ENCODE measurements around the gene TSG101. TPM values are rescaled to one million over a fixed set of nuclear protein-coding genes. Genes with fewer than 3 reads are reported as not detected.

Gene TSG101
- total RNA-seq, 3 donors from 2014 or later (not counting 1 experiment from before 2014, with no cell fraction given), result 22.7 to 35.2 (median 23.0) TPM

DNA sequence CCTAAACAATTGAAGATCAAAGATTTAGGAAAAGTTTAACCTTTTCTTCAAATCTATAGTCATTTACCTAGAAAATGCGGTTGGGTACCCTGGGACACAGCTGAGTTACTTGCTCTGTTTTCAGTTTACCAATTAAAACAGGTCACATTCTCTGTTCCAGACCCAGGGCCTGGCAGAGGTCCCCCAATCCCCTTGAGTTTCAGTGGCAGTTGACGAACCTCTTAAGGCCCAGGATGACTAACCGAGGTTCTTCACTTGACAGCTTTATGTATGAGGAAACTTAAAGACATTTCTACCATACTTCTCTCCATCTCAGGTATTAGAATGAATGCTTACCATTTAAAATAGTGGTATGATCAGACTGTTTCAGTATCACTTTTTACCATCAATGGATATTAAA is 54.7 kb downstream of the TSG101 start:
- ATAC-seq (no peak), DNase-seq (no peak)
- Mint-ChIP-seq H3K36me3 (peaks cover 12% of the 10 kb centered on the region), H3K27me3 (ENCODE audit: low read depth in 2 of 2) (no peaks in the 10 kb centered on the region), H3K9me3 (no peaks in the 10 kb centered on the region), H3K27ac (no peak overlapping the region), H3K4me1 (no peaks in the 10 kb centered on the region), H3K4me3 (no peak overlapping the region)
- peaks cover 19% of the 10 kb centered on the region for H3K36me3 ChIP-seq (ENCODE audit: control insufficient read depth, insufficient read depth, low read length)
- intact Hi-C loops (cut with micrococcal nuclease), result no loop called here
- no peaks in the 10 kb centered on the region for H3K9me3 ChIP-seq (ENCODE audit: control insufficient read depth, insufficient read depth, low read length)
- TF ChIP-seq, protein P1, sequence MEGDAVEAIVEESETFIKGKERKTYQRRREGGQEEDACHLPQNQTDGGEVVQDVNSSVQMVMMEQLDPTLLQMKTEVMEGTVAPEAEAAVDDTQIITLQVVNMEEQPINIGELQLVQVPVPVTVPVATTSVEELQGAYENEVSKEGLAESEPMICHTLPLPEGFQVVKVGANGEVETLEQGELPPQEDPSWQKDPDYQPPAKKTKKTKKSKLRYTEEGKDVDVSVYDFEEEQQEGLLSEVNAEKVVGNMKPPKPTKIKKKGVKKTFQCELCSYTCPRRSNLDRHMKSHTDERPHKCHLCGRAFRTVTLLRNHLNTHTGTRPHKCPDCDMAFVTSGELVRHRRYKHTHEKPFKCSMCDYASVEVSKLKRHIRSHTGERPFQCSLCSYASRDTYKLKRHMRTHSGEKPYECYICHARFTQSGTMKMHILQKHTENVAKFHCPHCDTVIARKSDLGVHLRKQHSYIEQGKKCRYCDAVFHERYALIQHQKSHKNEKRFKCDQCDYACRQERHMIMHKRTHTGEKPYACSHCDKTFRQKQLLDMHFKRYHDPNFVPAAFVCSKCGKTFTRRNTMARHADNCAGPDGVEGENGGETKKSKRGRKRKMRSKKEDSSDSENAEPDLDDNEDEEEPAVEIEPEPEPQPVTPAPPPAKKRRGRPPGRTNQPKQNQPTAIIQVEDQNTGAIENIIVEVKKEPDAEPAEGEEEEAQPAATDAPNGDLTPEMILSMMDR (IDR thresholded peaks at IDR 0.05), result no peak
- H3K4me3 ChIP-seq (ENCODE audit: low read length), result no peak overlapping the region
- 86% methylated on average over 3 of the region's 3 CpGs for WGBS (ENCODE audit: insufficient coverage)
- no peak overlapping the region for H3K27ac ChIP-seq (ENCODE audit: low read length)
- H3K4me1 ChIP-seq (ENCODE audit: control insufficient read depth, insufficient read depth, low read length), result no peaks in the 10 kb centered on the region
- no peaks in the 10 kb centered on the region for H3K27me3 ChIP-seq (ENCODE audit: control insufficient read depth, insufficient read depth, low read length)

DNA sequence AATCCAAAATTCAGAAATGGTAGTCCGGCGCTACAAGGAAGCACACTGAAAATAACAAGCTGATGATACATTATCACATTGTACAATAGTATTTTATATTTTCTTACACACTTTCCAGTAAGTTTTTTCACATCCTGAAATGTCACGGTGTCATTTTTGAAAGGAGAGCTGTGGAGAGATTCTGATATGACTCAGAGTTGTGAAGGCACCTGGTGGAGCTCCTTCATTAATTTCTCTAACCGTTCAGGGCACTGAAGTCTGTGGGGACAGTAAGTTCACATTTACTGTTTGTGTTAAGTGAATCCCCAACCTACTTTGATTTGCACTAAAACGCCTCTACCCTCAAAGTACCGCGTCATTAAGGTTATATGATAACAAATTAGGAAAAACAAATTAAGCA is 57.8 kb downstream of the TSG101 start:
- no peak overlapping the region for H3K4me3 ChIP-seq (ENCODE audit: low read length)
- intact Hi-C loops (cut with micrococcal nuclease), result no loop called here
- Mint-ChIP-seq H3K27me3 (ENCODE audit: low read depth in 2 of 2) (no peaks in the 10 kb centered on the region), H3K9me3 (no peaks in the 10 kb centered on the region), H3K4me1 (no peaks in the 10 kb centered on the region), H3K36me3 (no peaks in the 10 kb centered on the region), H3K4me3 (no peak overlapping the region), H3K27ac (no peak overlapping the region)
- 100% methylated on average over 3 of the region's 7 CpGs for WGBS (ENCODE audit: insufficient coverage)
- DNase-seq (no peak), ATAC-seq (no peak)
- H3K9me3 ChIP-seq (ENCODE audit: control insufficient read depth, insufficient read depth, low read length), result no peaks in the 10 kb centered on the region
- H3K27me3 ChIP-seq (ENCODE audit: control insufficient read depth, insufficient read depth, low read length), result no peaks in the 10 kb centered on the region
- peaks cover 2% of the 10 kb centered on the region for H3K36me3 ChIP-seq (ENCODE audit: control insufficient read depth, insufficient read depth, low read length)
- TF ChIP-seq, protein P1 (IDR thresholded peaks at IDR 0.05), result no peak
- no peak overlapping the region for H3K27ac ChIP-seq (ENCODE audit: low read length)
- H3K4me1 ChIP-seq (ENCODE audit: control insufficient read depth, insufficient read depth, low read length), result no peaks in the 10 kb centered on the region

DNA sequence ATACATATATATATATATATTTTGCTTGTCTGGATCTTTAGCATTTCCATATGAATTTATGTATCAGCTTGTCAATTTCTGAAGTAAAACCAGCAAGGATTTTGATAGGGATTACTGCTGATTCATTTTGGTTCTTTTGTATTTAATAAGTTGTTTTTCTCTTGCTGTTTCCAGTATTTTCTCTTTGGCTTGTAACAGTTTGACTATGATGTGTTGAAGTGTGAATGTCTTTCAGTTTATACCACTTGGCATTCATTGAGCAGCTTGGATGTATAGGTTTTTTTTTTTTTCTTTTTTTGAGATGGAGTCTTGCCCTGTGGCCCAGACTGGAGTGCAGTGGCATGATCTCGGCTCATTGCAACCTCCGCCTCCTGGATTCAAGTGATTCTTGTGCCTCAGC is 58.7 kb downstream of the TSG101 start:
- no peaks in the 10 kb centered on the region for H3K9me3 Mint-ChIP-seq
- no peak for ATAC-seq
- H3K27ac ChIP-seq (ENCODE audit: low read length), result no peak overlapping the region
- no peaks in the 10 kb centered on the region for H3K9me3 ChIP-seq (ENCODE audit: control insufficient read depth, insufficient read depth, low read length)
- no peaks in the 10 kb centered on the region for H3K27me3 ChIP-seq (ENCODE audit: control insufficient read depth, insufficient read depth, low read length)
- DNase-seq, result no peak
- H3K27ac Mint-ChIP-seq, result no peak overlapping the region
- 95% methylated on average over 2 of the region's 2 CpGs for WGBS (ENCODE audit: insufficient coverage)
- intact Hi-C loops (cut with micrococcal nuclease), result no loop called here
- H3K36me3 Mint-ChIP-seq, result no peaks in the 10 kb centered on the region
- H3K27me3 Mint-ChIP-seq (ENCODE audit: low read depth in 2 of 2), result no peaks in the 10 kb centered on the region
- TF ChIP-seq, protein P1 (IDR thresholded peaks at IDR 0.05), result no peak
- H3K4me1 Mint-ChIP-seq, result no peaks in the 10 kb centered on the region
- H3K36me3 ChIP-seq (ENCODE audit: control insufficient read depth, insufficient read depth, low read length), result peaks cover 2% of the 10 kb centered on the region
- H3K4me3 Mint-ChIP-seq, result no peak overlapping the region
- no peak overlapping the region for H3K4me3 ChIP-seq (ENCODE audit: low read length)
- H3K4me1 ChIP-seq (ENCODE audit: control insufficient read depth, insufficient read depth, low read length), result no peaks in the 10 kb centered on the region

DNA sequence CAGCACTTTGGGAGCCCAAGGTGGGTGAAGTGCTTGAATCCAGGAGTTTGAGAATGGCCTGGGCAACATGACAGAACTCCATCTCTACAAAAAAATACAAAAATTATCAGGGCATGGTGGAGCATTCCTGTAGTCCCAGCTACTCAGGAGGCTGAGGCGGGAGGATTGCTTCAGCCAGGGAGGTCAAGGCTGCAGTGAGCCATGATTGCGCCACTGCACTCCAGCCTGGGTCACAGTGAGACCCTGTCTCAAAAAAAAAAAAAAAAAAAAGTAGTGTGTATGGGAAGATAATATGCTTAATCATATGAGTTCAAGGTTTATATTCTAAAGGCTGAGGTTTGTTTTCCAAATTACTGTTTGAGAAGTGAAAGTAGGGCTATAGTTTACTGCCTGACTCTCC is 60.3 kb downstream of the TSG101 start:
- no peaks in the 10 kb centered on the region for H3K9me3 ChIP-seq (ENCODE audit: control insufficient read depth, insufficient read depth, low read length)
- H3K4me1 ChIP-seq (ENCODE audit: control insufficient read depth, insufficient read depth, low read length), result no peaks in the 10 kb centered on the region
- H3K27ac Mint-ChIP-seq, result no peak overlapping the region
- TF ChIP-seq, protein P1 (IDR thresholded peaks at IDR 0.05), result no peak
- no peaks in the 10 kb centered on the region for H3K36me3 Mint-ChIP-seq
- H3K4me3 Mint-ChIP-seq, result no peak overlapping the region
- WGBS (ENCODE audit: insufficient coverage), result 100% methylated on average over 2 of the region's 2 CpGs
- H3K27me3 ChIP-seq (ENCODE audit: control insufficient read depth, insufficient read depth, low read length), result no peaks in the 10 kb centered on the region
- no peaks in the 10 kb centered on the region for H3K9me3 Mint-ChIP-seq
- no peak for ATAC-seq
- H3K4me1 Mint-ChIP-seq, result no peaks in the 10 kb centered on the region
- no peaks in the 10 kb centered on the region for H3K27me3 Mint-ChIP-seq (ENCODE audit: low read depth in 2 of 2)
- intact Hi-C loops (cut with micrococcal nuclease), result no loop called here
- DNase-seq, result no peak
- H3K36me3 ChIP-seq (ENCODE audit: control insufficient read depth, insufficient read depth, low read length), result no peaks in the 10 kb centered on the region
- H3K27ac ChIP-seq (ENCODE audit: low read length), result no peak overlapping the region
- no peak overlapping the region for H3K4me3 ChIP-seq (ENCODE audit: low read length)

All from natural killer cell (primary cell).